Measurements from ENCODE around the gene SYT15.

GRCh38 chr10:46536781-46537180, 42.1 kb upstream of the SYT15 start:
- TF ChIP-seq CTCF (IDR thresholded peaks at IDR 0.05 in 2 of 3, conservative IDR thresholded peaks at IDR 0.05 in 1 of 3; ENCODE audit: borderline replicate concordance in 1 of 3, insufficient read depth in 1 of 3, low read depth in 2 of 3, low read length in 2 of 3) (no peak), MAX (IDR thresholded peaks at IDR 0.05) (no peak), POLR2A (IDR thresholded peaks at IDR 0.05; ENCODE audit: borderline replicate concordance, extremely low read depth, insufficient read depth, insufficient read length) (no peak), SIN3A (IDR thresholded peaks at IDR 0.05; ENCODE audit: low read depth) (no peak), POLR2AphosphoS5 (IDR thresholded peaks at IDR 0.05; ENCODE audit: low read depth, low read length) (no peak), YY1 (IDR thresholded peaks at IDR 0.05; ENCODE audit: extremely low read depth, insufficient replicate concordance, low read depth, low read length) (no peak), EZH2 (IDR thresholded peaks at IDR 0.05) (no peak), CEBPB (IDR thresholded peaks at IDR 0.05; ENCODE audit: low read depth) (no peak), CBX3 (IDR thresholded peaks at IDR 0.05; ENCODE audit: low read depth) (no peak), RAD21 (IDR thresholded peaks at IDR 0.05; ENCODE audit: low read depth) (no peak)

All from HCT116 (cell line).